HG03196 (cell line): Measurements from ENCODE around the gene ELP2.
"Not testable (repeated sequence)": the region's sequence is repeated elsewhere in the genome, so short reads cannot be mapped to it uniquely, and the experiment has no call there.

ENCODE experiments used
- ATAC-seq: cut with Tn5 transposase; IDR thresholded peaks from one replicate; pipeline ENCODE4 v1.9.1; 2021; ENCODE audit not compliant: unreplicated experiment

ELP2 gene

GRCh38 chr18:36187193-36187825 is 57.6 kb downstream of the ELP2 start, which contains the start of gene MOCOS:
Gene MOCOS (plus strand): TSS chr18:36187497. CDS start chr18:36187540, 43 bp downstream.
- peak; percentile 52 for ATAC-seq

- ATAC-seq = no peak
These were observed 58.4 kb downstream of the ELP2 start for GRCh38 chr18:36187826-36188721.

- no peak for ATAC-seq
These were observed 59.2 kb downstream of the ELP2 start for GRCh38 chr18:36188916-36189315.

- no peak for ATAC-seq
These were observed 59.8 kb downstream of the ELP2 start for GRCh38 chr18:36189486-36189885.

- ATAC-seq = no peak
These were observed 61.6 kb downstream of the ELP2 start for GRCh38 chr18:36191286-36191685.

GRCh38 chr18:36191711-36192110 is 62.0 kb downstream of the ELP2 start:
- ATAC-seq = no peak

- no peak for ATAC-seq
These were observed 65.1 kb downstream of the ELP2 start for GRCh38 chr18:36194600-36195315.

GRCh38 chr18:36195427-36196122 is 65.9 kb downstream of the ELP2 start:
- no peak for ATAC-seq

- ATAC-seq = no peak
These were observed 66.7 kb downstream of the ELP2 start for GRCh38 chr18:36196238-36196995.

- ATAC-seq = no peak
These were observed 67.9 kb downstream of the ELP2 start for GRCh38 chr18:36197511-36198166.

GRCh38 chr18:36199691-36200295 is 70.1 kb downstream of the ELP2 start:
- ATAC-seq = no peak

- ATAC-seq = no peak
These were observed 70.7 kb downstream of the ELP2 start for GRCh38 chr18:36200354-36200771.

- no peak for ATAC-seq
These were observed 72.1 kb downstream of the ELP2 start for GRCh38 chr18:36201765-36202164.

GRCh38 chr18:36203360-36203895 is 73.7 kb downstream of the ELP2 start:
- ATAC-seq = no peak

- no peak for ATAC-seq
These were observed 75.5 kb downstream of the ELP2 start for GRCh38 chr18:36205166-36205565.

GRCh38 chr18:36207303-36207702 is 77.6 kb downstream of the ELP2 start:
- no peak for ATAC-seq

GRCh38 chr18:36207969-36208368 is 78.3 kb downstream of the ELP2 start:
- ATAC-seq = not testable (repeated sequence)

- no peak for ATAC-seq
These were observed 81.9 kb downstream of the ELP2 start for GRCh38 chr18:36211612-36212065.
